ENCODE measurements around the gene TAGLN2. TPM values are rescaled to one million over a fixed set of nuclear protein-coding genes. Genes with fewer than 3 reads are reported as not detected.

Gene TAGLN2
- total and polyA plus RNA-seq, 9 of the 15 experiments (the other 6 are each of a cell fraction or from before 2014, with no cell fraction given), result 192 to 683 (median 455) TPM

DNA sequence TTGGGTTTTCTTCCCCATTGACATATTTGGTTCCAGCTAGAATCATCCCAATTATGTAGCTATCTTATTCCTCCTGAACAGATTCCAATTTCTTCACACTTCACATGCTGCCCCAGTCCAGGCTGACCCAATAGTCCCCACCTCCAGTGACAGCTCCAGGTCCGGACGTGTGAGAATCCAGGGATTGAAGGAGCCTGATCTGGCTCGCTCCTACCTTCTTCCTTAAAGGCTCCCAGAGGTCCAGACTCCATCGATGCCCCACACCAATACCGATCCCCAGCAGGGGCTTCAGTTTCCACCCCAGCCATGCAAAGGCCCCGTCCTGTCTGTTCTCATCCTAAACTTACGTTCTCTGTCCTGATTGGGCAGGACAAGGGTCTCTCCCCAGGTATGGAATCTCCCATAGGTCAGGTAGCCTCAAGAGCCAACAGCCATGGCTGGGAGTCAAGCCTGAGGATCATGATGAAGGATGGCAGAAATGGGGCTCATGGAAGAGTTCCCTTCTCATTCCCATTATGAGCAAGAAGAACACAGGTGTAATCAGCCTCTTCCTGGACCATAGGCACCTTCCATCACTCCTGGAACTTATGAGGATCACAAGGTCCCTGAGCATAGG is 49.2 kb upstream of the TAGLN2 start:
- H3K36me3 ChIP-seq (ENCODE audit: control insufficient read depth, insufficient read depth, low read length), result no peaks in the 10 kb centered on the region
- BruUV-seq (replicated peaks), result no TSS peak
- no peak overlapping the region for H3K27ac ChIP-seq (ENCODE audit: extremely low read depth, low read depth, low read length)
- ATAC-seq (no peak), FAIRE-seq (no peak), DNase-seq (ENCODE audit: extremely low read depth in 1 of 4, low spot score in 3 of 4) (no peak)
- no peaks in the 10 kb centered on the region for H3K4me1 ChIP-seq (replicated peaks in 1 of 2; ENCODE audit: control insufficient read depth in 2 of 2, insufficient read depth in 2 of 2, low read length in 2 of 2)
- ChIA-PET CTCF (ENCODE audit: low intra/inter-chr PET ratio) (no interaction called here), POLR2A (interaction anchor here (0.8 kb wide), 1 partner anchor 9 kb away, joined by 3 read pairs; no protein-coding TSS in a partner anchor)
- peaks cover 7 to 43% of the 10 kb centered on the region in 2 experiments; a peak in 4 of 5 replicates for H3K27me3 ChIP-seq (ENCODE audit: control insufficient read depth in 2 of 2, insufficient read depth in 2 of 2, low read length in 2 of 2)
- in situ Hi-C loops (cut with MboI), result no loop called here
- peaks cover 5% of the 10 kb centered on the region; the same call in 1 of the 2 replicates for H4K20me1 ChIP-seq (replicated peaks; ENCODE audit: control insufficient read depth, insufficient read depth, low read length)
- H3K9ac ChIP-seq (ENCODE audit: insufficient read depth in 1 of 2, low read depth in 2 of 2, low read length in 2 of 2), result no peak overlapping the region
- H2AFZ ChIP-seq (ENCODE audit: low read depth, low read length), result no peak overlapping the region
- H3K9me1 ChIP-seq (ENCODE audit: control insufficient read depth, insufficient read depth, low read length), result no peaks in the 10 kb centered on the region
- no peaks in the 10 kb centered on the region for H3K79me2 ChIP-seq (ENCODE audit: control insufficient read depth, insufficient read depth, low read length)
- WGBS (ENCODE audit: insufficient coverage, low coverage, missing lambda C conversion rate), result under 1% methylated on average over 7 of the region's 7 CpGs
- no peaks in the 10 kb centered on the region for H3K9me3 ChIP-seq (replicated peaks; ENCODE audit: control insufficient read depth, insufficient read depth, low read depth, low read length)
- intact Hi-C loops (cut with micrococcal nuclease), result no loop called here
- H3K4me3 ChIP-seq, result no peak overlapping the region
- H3K4me2 ChIP-seq (ENCODE audit: insufficient read depth, low read length), result no peak overlapping the region
- TF ChIP-seq RAD51 (IDR thresholded peaks at IDR 0.05; ENCODE audit: borderline replicate concordance, low read depth), result no peak
- no peak for TF ChIP-seq BRD9 (IDR thresholded peaks at IDR 0.05; ENCODE audit: low read depth, partially characterized antibody)
- no peak for TF ChIP-seq TEAD1 (CRISPR knock-in tag; IDR thresholded peaks at IDR 0.05)
- TF ChIP-seq ZNF274 (IDR thresholded peaks at IDR 0.05; ENCODE audit: borderline replicate concordance, low read depth, low read length), result no peak
- no peak for TF ChIP-seq ZBTB33 (CRISPR knock-in tag; IDR thresholded peaks at IDR 0.05)
- no peak for TF ChIP-seq ZNF551 (CRISPR knock-in tag; IDR thresholded peaks at IDR 0.05)
- no peak for TF ChIP-seq MTA3 (IDR thresholded peaks at IDR 0.05; ENCODE audit: borderline replicate concordance)
- TF ChIP-seq TBL1XR1 (IDR thresholded peaks at IDR 0.05; ENCODE audit: low read length in 2 of 2), result no peak
- TF ChIP-seq FOXJ3 (CRISPR knock-in tag; IDR thresholded peaks at IDR 0.05), result no peak
- TF ChIP-seq HDAC6 (IDR thresholded peaks at IDR 0.05; ENCODE audit: low read depth, low read length), result no peak
- TF ChIP-seq E2F8 (IDR thresholded peaks at IDR 0.05; ENCODE audit: low read depth, partially characterized antibody), result no peak
- TF ChIP-seq C11orf30 (IDR thresholded peaks at IDR 0.05; ENCODE audit: low read depth), result no peak
- TF ChIP-seq ZNF586 (CRISPR knock-in tag; conservative IDR thresholded peaks at IDR 0.05), result no peak
- no peak for TF ChIP-seq CBFB (CRISPR knock-in tag; IDR thresholded peaks at IDR 0.05)
- TF ChIP-seq CLOCK (CRISPR knock-in tag; IDR thresholded peaks at IDR 0.05; ENCODE audit: borderline replicate concordance), result no peak
